ENCODE results near the gene PCSK4. TPM values are rescaled to one million over a fixed set of nuclear protein-coding genes. Genes with fewer than 3 reads are reported as not detected.
"Not testable (repeated sequence)": the region's sequence is repeated elsewhere in the genome, so short reads cannot be mapped to it uniquely, and the experiment has no call there.

The PCSK4 gene
- total RNA-seq, result 0.92 and 1.2 TPM in 2 replicates
- 1.7 TPM in 2 replicates for polyA plus RNA-seq
- 0.41 and 0.48 TPM in 2 replicates for polyA plus RNA-seq (2011; cell fraction: cytosol; rRNA removed)
- polyA plus RNA-seq (2011; cell fraction: nucleus; rRNA removed), result 5.9 and 7.2 TPM in 2 replicates
- 0.96 and 2.2 TPM in 2 replicates for polyA plus RNA-seq (2012)
- 1.2 and 1.4 TPM in 2 replicates for polyA minus RNA-seq
- polyA minus RNA-seq (2011; cell fraction: cytosol; rRNA and poly(A)+ RNA removed), result 0.61 TPM
- 0.38 and 1.1 TPM in 2 replicates for polyA minus RNA-seq (2011; cell fraction: nucleus; rRNA and poly(A)+ RNA removed)
- not detected for Bru-seq, nascent RNA
- percentile 24 among the genes with signal in this experiment for BruChase-seq, experiment 1, labeled RNA remaining after a 6-hour chase
- percentile 22 among the genes with signal in this experiment for BruChase-seq, experiment 2, labeled RNA remaining after a 2-hour chase
- long read RNA-seq, partial matches to known transcripts, result 0 of 1 reads
- long read RNA-seq, other reads (novel, unspliced or antisense), result 1 of 1 reads

DNA sequence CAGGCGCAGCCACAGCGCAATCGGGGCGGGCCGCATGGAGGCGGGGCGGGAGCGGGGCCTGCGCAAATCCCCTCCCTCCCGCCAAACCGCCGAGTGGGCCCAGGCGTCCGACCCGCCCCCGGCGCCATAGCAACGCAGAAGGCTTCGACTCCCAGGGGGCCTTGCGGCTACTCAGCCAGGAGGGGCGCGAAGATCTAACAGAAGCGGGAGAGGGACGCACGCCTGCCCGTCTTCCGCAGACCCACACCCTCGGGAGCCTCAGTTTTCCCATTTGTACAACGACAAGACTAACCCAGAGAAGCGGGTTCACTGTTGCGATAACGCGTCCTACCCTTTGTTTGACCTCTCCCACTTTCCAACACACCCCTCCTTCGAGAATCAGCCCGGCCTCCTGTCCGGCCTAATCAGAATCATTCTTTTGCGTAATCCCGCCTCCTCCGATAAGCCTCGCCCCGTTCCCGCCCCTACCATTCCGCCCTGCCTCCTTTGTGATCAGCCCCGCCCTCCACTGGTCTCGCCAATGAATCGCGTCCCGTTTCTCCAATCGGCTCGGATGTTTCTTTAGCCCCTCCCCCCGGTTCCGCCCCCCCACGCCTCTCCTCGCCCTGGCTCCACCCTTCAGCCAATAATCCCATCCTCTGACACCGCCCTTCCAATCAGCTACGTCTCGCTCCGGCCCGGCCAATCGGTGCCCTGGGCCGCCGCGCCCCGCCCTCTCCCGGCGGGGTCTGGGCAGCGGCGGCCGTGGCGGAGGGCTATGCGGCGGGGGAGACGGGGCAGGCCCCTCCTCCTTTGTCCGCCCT, at the start of gene PCSK4:
Gene PCSK4, minus strand, starts transcription at position 40 of the 803 bp plus-strand sequence. Its CDS starts 4 bp downstream, at position 36.
- no peaks in the 10 kb centered on the region for H4K20me1 ChIP-seq (replicated peaks; ENCODE audit: control insufficient read depth, extremely low read depth, insufficient read depth, low read length)
- peak; percentile 99 for DNase-seq (ENCODE audit: low read depth, low spot score)
- H3K4me2 ChIP-seq (ENCODE audit: insufficient read depth, low read length), result peak within 1 kb of the TSS; percentile 46
- POLR2A ChIA-PET, result interaction anchor here (0.5 to 1.5 kb wide), 4 partner anchors 24 to 271 kb away, joined by 3 to 9 read pairs (median 4); partner anchors contain the start of gene CIRBP
- intact Hi-C loops (cut with micrococcal nuclease), result loop anchor here (1.0 to 2.0 kb wide), 2 partner anchors 11 to 20 kb away; partner anchors contain the start of gene C19orf25
- H3K9me3 ChIP-seq (replicated peaks; ENCODE audit: control insufficient read depth, insufficient read depth, low read length), result no peaks in the 10 kb centered on the region
- no peaks in the 10 kb centered on the region for H3K36me3 ChIP-seq (ENCODE audit: control insufficient read depth in 2 of 2, extremely low read depth in 1 of 2, insufficient read depth in 2 of 2, low read length in 2 of 2)
- peaks cover 10% of the 10 kb centered on the region for H3K4me1 ChIP-seq (ENCODE audit: control insufficient read depth, extremely low read depth, insufficient read depth, low read length)
- TF ChIP-seq POLR2A (IDR thresholded peaks at IDR 0.05; ENCODE audit: low read depth, low read length), result peak; percentile 8
- TF ChIP-seq, protein P1, sequence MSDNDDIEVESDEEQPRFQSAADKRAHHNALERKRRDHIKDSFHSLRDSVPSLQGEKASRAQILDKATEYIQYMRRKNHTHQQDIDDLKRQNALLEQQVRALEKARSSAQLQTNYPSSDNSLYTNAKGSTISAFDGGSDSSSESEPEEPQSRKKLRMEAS (IDR thresholded peaks at IDR 0.05; ENCODE audit: insufficient read depth, insufficient read length), result no peak
- TF ChIP-seq MYC (IDR thresholded peaks at IDR 0.05; ENCODE audit: low read depth, low read length), result no peak
- no peak for TF ChIP-seq JUN (IDR thresholded peaks at IDR 0.05; ENCODE audit: borderline replicate concordance, insufficient read depth, insufficient read length, low read depth)
- TF ChIP-seq POLR2AphosphoS5 (IDR thresholded peaks at IDR 0.05; ENCODE audit: insufficient read depth, low read depth, low read length), result peak; percentile 48
- no peak for TF ChIP-seq GATA2 (IDR thresholded peaks at IDR 0.05; ENCODE audit: insufficient read depth, insufficient read length, low read depth, low read length)
- TF ChIP-seq, protein P2, sequence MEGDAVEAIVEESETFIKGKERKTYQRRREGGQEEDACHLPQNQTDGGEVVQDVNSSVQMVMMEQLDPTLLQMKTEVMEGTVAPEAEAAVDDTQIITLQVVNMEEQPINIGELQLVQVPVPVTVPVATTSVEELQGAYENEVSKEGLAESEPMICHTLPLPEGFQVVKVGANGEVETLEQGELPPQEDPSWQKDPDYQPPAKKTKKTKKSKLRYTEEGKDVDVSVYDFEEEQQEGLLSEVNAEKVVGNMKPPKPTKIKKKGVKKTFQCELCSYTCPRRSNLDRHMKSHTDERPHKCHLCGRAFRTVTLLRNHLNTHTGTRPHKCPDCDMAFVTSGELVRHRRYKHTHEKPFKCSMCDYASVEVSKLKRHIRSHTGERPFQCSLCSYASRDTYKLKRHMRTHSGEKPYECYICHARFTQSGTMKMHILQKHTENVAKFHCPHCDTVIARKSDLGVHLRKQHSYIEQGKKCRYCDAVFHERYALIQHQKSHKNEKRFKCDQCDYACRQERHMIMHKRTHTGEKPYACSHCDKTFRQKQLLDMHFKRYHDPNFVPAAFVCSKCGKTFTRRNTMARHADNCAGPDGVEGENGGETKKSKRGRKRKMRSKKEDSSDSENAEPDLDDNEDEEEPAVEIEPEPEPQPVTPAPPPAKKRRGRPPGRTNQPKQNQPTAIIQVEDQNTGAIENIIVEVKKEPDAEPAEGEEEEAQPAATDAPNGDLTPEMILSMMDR (IDR thresholded peaks at IDR 0.05; ENCODE audit: extremely low read depth in 1 of 2, insufficient read depth in 1 of 2, low read depth in 1 of 2, low read length in 2 of 2), result no peak
- no peak for TF ChIP-seq FOS (IDR thresholded peaks at IDR 0.05; ENCODE audit: borderline replicate concordance, insufficient read depth, low read length)
- no peak for TF ChIP-seq EZH2 (IDR thresholded peaks at IDR 0.05; ENCODE audit: borderline replicate concordance, low read depth, low read length, severe bottlenecking)
- H3K9ac ChIP-seq (replicated peaks; ENCODE audit: extremely low read depth, insufficient read depth, low read length), result no peak within 1 kb of the TSS
- peak within 1 kb of the TSS; percentile 79 for H2AFZ ChIP-seq (ENCODE audit: low read depth, low read length)
- BruUV-seq (replicated peaks), result no TSS peak
- peak; percentile 99 for FAIRE-seq
- peaks cover 0 to 6% of the 10 kb centered on the region in 2 experiments for H3K27me3 ChIP-seq (ENCODE audit: control insufficient read depth in 2 of 2, insufficient read depth in 2 of 2, low read length in 2 of 2)
- no peak within 1 kb of the TSS for H3K27ac ChIP-seq (ENCODE audit: insufficient read depth, low read depth, low read length)
- H3K79me2 ChIP-seq (ENCODE audit: control insufficient read depth, insufficient read depth, low read length), result no peaks in the 10 kb centered on the region
- peak within 1 kb of the TSS; percentile 11 to 51 (median 35) for H3K4me3 ChIP-seq (replicated peaks in 1 of 3; ENCODE audit: insufficient read depth in 1 of 3, low read depth in 1 of 3, low read length in 3 of 3)
- H3K9me1 ChIP-seq (replicated peaks; ENCODE audit: control insufficient read depth, extremely low read depth, insufficient read depth, low read length), result no peaks in the 10 kb centered on the region
- CTCF ChIA-PET, result interaction anchor here (1.3 to 2.0 kb wide), 4 partner anchors 12 to 56 kb away, joined by 3 to 8 read pairs (median 8); no protein-coding TSS in a partner anchor
- dilution Hi-C loops (cut with MboI; ENCODE audit: extremely low pct_ligation_motif_present, low sequenced_read_pairs), result no loop called here

DNA sequence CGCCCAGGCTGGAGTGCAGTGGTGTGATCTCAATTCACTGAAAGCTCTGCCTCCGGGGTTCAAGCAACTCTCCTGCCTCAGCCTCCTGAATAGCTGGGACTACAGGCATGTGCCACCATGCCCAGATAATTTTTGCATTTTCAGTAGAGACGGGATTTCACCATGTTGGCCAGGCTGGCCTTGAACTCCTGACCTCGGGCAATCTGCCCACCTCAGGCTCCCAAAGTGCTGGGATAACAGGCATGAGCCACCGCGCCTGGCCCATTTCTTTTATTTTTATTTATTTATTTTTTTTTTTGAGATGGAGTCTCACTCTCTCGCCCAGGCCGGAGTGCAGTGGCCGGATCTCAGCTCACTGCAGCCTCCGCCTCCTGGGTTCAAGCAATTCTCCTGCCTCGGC, 49.6 kb upstream of the PCSK4 start:
- H3K9me3 ChIP-seq (replicated peaks; ENCODE audit: control insufficient read depth, insufficient read depth, low read length); H3K9ac ChIP-seq (replicated peaks; ENCODE audit: extremely low read depth, insufficient read depth, low read length); H4K20me1 ChIP-seq (replicated peaks; ENCODE audit: control insufficient read depth, extremely low read depth, insufficient read depth, low read length); H3K9me1 ChIP-seq (replicated peaks; ENCODE audit: control insufficient read depth, extremely low read depth, insufficient read depth, low read length); H3K4me2 ChIP-seq (ENCODE audit: insufficient read depth, low read length); DNase-seq (ENCODE audit: low read depth, low spot score); H3K79me2 ChIP-seq (ENCODE audit: control insufficient read depth, insufficient read depth, low read length); H3K27ac ChIP-seq (ENCODE audit: insufficient read depth, low read depth, low read length); BruUV-seq (replicated peaks); H3K4me1 ChIP-seq (ENCODE audit: control insufficient read depth, extremely low read depth, insufficient read depth, low read length); intact Hi-C loops (cut with micrococcal nuclease); H3K4me3 ChIP-seq (replicated peaks in 1 of 3; ENCODE audit: insufficient read depth in 1 of 3, low read depth in 1 of 3, low read length in 3 of 3); H3K27me3 ChIP-seq (ENCODE audit: control insufficient read depth in 2 of 2, insufficient read depth in 2 of 2, low read length in 2 of 2); H3K36me3 ChIP-seq (ENCODE audit: control insufficient read depth in 2 of 2, extremely low read depth in 1 of 2, insufficient read depth in 2 of 2, low read length in 2 of 2); H2AFZ ChIP-seq (ENCODE audit: low read depth, low read length); CTCF ChIA-PET; dilution Hi-C loops (cut with MboI; ENCODE audit: extremely low pct_ligation_motif_present, low sequenced_read_pairs); FAIRE-seq: not testable (repeated sequence)
- POLR2A ChIA-PET, result interaction anchor here (0.7 kb wide), 1 partner anchor 142 kb away, joined by 6 read pairs; no protein-coding TSS in a partner anchor

Data from endothelial cell of umbilical vein (primary cell).